ENCODE measurements around the gene DEPDC1B.
A peak's percentile ranks its signal among the peaks of the same experiment; 100 is the strongest.
"Not testable (repeated sequence)": the region's sequence is repeated elsewhere in the genome, so short reads cannot be mapped to it uniquely, and the experiment has no call there.

Gene DEPDC1B, protein sequence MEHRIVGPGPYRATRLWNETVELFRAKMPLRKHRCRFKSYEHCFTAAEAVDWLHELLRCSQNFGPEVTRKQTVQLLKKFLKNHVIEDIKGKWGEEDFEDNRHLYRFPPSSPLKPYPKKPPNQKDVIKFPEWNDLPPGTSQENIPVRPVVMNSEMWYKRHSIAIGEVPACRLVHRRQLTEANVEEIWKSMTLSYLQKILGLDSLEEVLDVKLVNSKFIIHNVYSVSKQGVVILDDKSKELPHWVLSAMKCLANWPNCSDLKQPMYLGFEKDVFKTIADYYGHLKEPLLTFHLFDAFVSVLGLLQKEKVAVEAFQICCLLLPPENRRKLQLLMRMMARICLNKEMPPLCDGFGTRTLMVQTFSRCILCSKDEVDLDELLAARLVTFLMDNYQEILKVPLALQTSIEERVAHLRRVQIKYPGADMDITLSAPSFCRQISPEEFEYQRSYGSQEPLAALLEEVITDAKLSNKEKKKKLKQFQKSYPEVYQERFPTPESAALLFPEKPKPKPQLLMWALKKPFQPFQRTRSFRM

DNA sequence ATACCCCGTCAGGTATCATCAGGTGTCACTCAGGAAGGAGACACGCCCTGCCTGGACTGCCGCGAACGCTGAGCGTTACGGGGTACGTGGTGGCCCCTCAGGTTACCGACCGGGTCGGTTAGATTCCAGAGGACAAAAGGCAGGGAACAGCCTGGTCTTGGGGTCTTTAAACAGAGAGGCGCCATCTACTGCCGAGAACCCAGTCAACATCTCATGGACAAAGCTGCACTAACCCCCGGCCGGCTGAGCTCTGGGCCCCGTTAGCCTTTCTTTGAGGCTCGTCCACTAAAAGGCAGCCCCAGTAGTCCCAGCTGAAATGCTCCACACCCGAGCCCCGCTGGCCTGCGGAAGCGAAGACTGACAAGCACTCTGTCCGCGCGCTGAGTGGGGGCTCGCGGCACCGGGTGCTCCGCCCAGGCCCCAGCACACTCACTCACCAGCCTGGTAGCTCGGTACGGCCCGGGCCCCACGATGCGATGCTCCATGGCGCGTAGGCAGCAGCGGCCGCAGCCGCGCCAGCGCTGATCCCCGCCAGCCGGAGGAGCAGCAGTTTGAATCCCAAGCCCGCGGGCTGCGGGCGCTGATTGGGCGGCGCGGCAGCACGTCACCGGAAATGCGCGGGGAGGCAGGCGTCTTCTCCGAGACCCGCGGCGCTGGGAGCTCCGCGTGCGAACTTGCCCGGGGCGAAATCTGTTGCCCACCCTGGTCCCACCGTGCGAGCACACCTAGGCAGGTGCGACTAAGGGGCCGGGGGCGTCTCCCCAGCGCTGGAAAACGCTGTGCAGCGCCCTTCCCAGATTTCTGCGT lies at the start of gene DEPDC1B:
DEPDC1B (minus strand) TSS at position 558 of the 807 bp plus-strand sequence; CDS start at position 485, 73 bp downstream.
- DNase-seq (ENCODE audit: low spot score), result peak; percentile 95

DNA sequence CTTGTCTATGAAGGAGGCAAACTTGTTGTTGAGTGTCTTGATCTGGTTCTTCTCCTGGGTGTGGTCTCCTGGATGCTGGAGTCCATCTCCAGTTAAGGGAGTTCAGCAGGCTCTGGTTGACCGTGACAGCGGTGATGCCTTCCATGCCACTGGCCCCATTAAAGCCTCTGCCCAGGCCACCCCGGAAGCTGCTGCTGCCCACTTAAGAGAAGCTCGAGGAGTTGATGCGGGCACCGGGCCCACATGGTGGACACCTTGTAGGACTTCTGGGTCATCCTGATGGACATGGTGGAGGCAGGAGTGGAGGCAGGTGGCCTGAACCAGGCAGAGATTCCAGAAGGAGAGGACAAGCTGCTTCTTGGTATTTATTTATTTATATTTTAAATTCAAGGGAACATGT lies 44.7 kb upstream of the DEPDC1B start:
- no peak for DNase-seq (ENCODE audit: low spot score)

DNA sequence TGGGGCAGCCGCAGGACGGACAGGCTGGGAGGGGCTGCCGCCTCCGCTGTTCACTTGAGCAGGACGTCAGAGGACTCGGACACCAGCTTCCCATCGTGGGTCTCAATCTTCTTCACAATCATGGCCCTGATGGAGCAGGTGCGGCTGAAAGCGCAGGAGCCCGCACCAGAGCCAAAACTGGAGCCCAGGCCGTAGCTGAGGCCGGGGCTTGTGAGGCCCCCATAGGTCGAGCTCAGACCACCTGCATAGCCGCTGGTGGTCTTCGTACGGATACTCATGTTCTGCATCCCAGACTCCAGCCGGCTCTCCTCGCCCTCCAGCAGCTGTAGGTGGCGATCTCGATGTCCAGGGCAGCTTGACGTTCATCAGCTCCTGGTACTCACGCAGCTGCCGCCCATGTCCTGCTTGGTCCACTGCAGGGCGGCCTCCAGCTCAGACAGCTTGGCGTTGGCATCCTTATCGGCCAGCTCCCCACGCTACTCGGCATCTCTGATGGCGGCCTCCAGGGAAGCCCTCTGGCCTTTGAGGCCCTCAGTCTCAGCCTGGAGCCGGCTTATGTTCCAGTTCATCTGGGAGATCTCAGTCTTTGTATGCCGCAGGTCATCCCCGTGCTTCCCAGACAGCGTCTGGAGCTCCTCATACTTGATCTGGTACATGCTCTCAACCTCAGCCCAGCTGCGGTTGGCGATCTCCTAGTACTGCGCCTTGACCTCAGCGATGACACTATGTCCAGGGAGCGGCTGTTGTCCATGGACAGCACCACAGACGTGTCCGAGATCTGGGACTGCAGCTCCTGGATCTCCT lies 43.7 kb upstream of the DEPDC1B start:
- DNase-seq (ENCODE audit: low spot score), result no peak

DNA sequence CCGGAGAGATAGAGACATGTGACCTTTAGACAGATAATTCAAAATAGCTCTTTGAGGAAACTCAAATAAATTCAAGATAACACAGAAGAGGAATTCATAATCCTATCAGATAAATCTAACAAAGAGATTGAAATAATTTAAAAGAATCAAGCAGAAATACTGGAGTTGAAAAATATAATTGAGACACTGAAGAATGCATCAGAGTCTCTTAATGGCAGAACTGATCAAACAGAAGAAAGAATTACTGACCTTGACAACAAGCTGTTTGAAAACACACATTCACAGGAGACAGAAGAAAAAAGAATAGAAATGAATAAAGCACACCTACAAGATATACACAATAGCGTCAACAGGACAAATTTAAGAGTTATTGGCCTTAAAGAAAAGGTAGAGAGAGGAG lies 40.4 kb upstream of the DEPDC1B start:
- DNase-seq (ENCODE audit: low spot score), result no peak

DNA sequence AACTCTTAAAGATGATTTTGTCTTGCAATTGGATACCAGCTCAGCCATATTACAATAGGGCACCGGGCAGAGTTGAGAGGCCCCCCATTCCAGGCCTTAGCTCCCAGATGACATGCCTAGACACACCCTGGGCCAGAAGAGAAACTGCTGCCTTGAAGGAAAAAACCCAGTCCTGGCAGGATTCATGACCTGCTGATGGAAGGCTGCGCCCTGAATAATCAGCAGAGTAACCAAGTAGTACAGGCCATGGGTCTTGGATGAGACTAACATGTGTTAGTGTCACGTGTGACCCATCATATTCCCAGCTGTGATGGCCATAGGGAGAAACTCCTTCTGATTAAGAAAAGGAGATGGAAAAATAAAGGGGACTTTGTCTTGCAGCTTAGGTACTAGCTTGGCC lies 39.0 kb upstream of the DEPDC1B start:
- no peak for DNase-seq (ENCODE audit: low spot score)

DNA sequence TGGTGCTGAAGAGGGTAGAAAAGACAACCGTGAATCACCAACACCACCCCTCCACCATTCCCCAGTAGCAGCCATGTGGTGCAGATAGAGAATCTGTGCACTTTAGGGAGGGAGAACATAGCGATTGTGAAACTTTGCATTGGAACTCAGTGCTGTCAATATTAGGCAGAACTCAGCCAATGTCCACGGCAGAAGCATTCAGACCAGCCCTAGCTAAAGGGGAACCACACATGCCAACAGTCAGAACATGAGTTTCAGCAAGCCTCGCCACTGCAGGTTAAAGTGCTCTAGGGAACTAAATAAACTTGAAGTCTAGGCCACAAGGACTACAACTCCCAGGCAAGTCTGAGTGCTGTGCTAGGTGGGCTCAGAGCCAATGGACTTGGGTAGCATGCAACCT lies 38.5 kb upstream of the DEPDC1B start:
- DNase-seq (ENCODE audit: low spot score), result no peak

DNA sequence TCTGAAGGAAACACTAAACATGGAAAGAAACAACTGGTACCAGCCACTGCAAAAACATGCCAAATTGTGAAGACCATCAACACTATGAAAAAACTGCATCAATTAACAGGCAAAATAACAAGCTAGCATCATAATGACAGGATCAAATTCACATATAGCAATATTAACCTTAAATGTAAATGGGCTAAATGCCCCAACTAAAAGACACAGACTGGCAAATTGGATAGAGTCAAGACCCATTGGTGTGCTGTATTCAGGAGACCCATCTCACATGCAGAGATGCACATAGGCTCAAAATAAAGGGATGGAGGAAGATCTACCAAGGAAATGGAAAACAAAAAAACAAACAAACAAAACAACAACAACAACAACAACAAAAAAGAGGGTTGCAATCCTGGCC lies 30.9 kb upstream of the DEPDC1B start:
- DNase-seq (ENCODE audit: low spot score), result not testable (repeated sequence)

DNA sequence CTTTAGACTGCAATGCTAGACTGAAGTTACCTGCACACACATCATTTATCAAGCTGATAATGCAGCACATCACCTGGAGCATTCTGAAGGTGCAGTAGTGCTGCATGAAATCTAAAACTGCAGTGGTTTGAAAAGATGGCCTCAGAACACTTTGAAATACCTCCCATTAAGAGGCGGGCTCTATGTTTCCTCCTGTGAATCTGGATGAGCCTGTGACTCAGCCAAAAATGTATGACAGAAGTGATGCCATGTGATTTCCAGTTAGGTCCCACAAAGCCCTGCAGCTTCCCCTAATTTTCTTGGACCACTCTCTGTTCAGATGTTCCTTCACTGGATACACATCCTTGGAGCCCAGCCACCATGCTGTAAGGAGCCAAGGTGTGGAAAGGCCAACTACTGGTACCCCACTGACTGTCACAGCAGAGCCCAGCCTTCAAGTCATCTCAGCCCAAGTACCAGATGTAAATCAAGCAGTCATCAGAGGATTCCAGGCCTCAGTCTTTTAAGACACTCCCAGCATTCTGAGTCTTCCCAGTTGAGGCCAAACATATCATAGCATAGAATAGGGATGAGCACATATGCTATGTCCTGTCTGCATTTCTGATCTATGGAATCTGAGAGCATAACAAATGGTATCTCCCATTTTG lies 27.2 kb upstream of the DEPDC1B start:
- DNase-seq (ENCODE audit: low spot score), result no peak

DNA sequence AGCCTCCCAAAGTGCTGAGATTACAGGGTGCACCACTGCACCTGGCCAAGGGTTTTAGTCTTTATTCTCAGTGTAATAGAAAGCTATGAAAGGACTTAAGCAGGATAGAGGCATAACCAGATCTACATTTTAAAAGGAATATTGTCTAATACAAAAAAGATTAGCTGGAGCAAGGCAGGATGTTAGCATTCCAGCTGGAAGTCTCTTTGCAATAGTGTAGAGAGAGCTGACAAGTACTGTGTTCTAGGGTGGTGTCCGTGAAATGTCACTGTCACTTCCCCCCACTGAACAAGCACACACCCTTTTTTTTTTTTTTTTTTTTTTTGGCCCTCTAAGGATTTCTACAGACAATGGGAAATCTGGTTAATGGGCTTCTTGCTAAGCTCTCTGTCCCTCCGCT lies 24.2 kb upstream of the DEPDC1B start:
- DNase-seq (ENCODE audit: low spot score), result no peak

DNA sequence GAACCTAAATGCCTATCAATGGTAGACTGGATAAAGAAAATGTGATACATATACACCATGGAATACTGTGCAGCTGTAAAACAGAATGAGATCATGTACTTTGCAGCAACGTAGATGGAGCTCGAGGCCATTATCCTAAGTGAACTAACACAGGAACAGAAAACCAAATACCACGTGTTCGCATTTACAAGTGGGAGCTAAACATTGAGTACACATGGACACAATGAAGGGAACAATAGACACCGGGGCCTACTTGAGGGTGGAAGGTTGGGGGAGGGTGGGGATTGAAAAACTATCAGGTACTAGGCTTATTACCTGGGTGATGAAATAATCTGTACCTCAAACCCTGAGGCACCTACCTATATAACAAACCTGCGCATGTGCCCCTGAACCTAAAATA lies 22.4 kb upstream of the DEPDC1B start:
- no peak for DNase-seq (ENCODE audit: low spot score)

DNA sequence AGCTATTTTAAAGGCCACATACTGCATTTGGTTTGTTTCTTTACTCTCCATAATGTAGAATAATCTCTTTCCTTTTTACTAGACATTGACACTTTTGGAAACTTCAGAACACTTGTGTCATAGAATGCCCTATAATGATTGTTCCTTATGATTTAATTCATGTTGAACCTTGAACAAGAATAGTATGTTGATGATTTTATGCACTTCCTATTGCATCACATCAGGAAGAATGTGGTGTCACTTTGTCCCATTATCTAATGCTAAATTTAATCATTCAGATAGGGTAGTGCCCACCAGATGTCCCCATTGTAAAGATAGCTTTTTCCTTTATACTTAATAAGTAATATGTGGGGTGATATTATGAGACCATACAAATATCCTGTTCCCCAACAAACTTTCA lies 19.4 kb upstream of the DEPDC1B start:
- DNase-seq (ENCODE audit: low spot score), result no peak

DNA sequence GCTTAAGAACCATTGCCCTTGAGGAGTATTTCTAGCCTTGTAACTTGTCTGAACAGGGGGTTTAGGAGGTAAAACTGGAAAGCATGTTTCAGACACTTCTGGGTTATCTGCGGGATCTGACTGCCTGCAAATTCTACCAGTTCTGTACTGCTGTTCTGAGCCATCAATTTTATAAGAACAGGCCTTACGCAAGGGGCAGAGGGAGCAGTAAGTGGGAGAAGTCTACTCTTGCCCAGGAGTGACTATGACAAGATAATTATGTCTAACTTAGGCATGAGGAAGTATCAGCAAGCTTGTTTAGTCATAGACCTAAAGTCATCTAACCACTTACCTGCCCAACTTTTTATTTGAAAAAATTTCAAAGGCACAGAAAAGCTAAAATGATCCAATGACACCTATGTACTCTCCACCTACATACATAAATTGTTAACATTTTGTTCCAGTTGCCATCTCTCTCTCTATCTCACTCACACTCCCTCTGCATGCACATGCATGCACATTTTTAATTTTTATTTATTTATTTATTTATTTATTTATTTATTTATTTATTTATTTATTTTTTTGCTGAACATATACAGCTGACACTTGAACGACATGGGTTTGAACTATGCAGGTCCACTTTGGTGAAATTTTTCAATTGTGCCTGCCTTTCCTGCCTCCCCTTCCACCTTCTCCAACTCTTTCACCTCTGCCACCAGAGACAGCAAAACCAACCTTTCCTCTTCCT lies 18.4 kb upstream of the DEPDC1B start:
- DNase-seq (ENCODE audit: low spot score), result no peak

DNA sequence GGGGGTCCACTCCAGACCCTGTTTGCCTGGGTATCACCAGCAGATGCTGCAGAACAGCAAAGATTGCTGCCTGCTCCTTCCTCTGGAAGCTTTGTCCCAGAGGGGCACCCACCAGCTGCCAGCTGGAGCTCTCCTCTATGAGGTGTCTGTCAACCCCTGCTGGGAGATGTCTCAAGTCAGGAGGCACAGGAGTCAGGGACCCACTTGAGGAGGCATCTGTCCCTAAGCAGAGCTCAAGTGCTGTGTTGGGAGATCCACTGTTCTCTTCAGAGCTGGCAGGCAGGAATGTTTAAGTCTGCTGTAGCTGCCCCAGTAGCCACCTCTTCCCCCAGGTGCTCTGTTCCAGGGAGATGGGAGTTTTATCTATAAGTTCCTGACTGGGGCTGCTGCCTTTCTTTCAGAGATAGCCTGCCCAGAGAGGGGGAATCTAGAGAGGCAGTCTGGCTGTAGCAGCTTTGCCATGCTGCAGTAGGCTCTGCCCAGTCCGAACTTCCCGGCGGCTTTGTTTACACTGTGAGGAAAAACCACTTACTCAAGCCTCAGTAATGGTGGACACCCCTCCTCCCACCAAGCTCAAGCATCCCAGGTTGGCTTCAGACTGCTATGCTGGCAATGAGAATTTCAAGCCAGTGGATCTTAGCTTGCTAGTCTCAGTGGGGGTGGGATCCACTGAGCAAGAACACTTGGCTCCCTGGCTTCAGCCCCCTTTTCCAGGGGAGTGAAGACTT lies 15.4 kb upstream of the DEPDC1B start:
- DNase-seq (ENCODE audit: low spot score), result not testable (repeated sequence)

DNA sequence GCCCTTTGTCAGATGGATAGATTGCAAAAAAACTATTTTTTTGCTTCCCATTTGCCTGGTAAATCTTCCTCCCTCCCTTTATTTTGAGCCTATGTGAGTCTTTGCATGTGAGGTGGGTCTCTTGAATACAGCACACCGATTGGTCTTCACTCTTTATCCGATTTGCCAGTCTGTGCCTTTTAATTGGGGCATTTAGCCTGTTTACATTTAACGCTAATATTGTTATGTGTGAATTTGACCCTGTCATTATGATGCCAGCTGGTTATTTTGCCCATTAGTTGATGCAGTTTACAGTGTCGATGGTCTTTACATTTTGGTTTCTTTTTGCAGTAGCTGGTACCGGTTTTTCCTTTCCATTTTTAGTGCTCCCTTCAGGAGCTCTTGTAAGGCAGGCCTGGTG lies 13.0 kb upstream of the DEPDC1B start:
- no peak for DNase-seq (ENCODE audit: low spot score)

DNA sequence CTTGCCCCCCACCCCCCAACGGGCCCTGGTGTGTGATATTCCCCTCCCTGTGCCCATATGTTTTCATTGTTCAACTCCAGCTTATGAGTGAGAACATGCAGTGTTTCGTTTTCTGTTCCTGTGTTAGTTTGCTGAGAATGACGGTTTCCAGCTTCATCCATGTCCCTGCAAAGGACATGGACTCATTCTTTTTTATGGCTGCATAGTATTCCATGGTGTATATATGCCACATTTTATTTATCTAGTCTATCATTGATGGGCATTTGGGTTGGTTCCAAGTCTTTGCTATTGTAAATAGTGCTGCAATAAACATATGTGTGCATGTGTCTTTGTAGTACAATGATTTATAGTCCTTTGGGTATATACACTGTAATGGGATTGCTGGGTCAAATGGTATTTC lies 11.9 kb upstream of the DEPDC1B start:
- not testable (repeated sequence) for DNase-seq (ENCODE audit: low spot score)

DNA sequence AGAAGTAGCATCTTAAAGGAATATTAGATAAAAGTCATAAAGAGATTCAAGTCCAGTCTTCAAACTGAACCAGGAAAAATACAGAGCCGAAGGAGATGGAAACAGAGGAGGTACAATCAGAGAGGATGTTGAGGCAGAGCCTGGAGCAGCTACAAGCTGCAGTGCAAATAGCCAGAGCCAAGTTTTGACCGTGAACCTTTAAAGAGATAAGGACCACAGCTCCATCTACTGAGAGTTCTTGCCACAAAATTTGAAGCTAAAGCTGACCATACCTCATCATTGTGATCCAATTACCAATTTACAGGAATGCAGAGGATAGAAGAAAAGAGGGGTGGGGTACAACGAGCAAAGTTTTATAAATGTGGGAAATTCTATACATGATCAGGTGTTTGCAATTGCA lies 10.4 kb upstream of the DEPDC1B start:
- DNase-seq (ENCODE audit: low spot score), result no peak

DNA sequence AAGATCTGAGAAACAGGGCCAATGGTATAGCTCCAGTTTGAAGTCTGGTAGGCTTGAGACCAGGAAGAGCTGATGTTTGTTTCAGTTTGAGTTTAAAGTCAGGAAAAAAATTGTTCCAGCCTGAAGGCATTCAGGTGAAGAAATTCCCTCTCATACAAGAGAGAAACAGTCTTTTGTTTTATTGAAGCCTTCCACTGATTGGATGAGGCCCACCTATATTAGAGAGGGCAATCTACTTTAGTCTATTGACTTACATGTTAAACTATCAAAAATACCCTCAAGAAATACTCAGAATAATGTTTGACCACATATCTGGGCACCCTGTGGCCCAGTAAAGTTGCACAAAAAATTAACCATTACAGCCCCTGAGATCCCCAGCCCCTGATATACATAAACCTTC lies 5.2 kb upstream of the DEPDC1B start:
- DNase-seq (ENCODE audit: low spot score), result no peak

DNA sequence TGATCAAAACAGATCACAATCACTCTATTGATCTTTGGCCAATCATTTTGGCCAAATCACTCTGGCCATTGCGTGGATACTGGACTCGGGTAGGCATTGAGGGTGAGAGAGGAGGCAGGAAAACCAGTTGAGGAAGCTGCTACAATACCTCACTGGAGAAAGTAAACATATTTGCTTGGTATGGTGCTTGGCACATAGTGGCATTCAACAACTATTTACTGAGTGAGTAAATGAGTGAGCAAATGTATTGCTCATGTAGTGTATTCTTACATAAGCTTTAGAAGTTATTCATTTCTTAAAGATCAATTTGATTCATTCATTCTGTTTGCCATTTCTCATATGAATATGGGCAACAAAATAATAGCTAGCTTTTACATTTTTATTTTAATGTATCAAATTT lies 4.0 kb upstream of the DEPDC1B start:
- no peak for DNase-seq (ENCODE audit: low spot score)

DNA sequence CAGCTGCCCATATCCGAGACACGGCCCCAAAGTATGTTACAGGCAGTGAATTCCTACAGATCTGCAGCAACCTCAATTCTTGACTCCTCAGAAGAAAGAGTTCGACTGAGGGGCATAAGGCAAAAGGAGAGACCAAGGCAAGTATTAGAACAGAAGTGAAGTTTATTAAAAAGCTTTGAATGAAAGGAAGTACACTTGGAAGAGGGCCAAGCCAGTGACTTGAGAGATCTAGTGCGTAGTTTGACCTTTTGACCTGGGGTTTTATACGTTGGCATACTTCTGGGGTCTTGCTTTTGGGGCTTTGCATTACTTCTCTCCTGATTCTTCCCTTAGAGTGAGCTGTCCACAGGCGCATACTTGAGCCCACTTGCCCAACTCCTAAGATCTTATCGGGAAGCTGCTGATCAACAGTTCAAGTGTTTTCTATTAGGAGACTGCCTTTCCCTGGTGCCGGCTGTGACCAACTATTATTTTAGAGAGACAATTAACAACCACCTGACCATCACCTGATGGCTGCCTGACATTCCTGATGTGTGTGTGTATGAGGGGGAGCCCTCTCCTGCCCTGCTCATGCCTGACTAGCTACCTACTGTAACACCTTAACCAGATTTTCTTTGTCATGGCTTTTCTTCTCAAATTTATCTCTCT lies 1.5 kb upstream of the DEPDC1B start:
- DNase-seq (ENCODE audit: low spot score), result no peak

DNA sequence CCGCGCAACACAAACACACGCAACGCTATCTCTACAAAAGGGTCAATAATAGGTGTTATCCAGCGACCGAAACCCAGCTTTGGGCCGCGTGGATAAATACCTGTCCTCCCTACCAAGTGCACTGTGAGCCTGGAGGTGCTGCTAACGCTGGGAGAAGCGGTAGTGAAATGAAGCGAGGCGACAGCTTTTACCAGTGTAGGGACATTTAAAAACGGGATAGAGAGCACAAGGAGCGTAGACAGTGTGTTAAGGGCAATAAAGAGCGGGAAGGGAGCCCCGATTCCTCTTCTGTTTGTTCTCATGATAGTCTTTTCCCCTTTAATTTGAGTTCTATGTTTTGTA lies 421 bp upstream of the DEPDC1B start:
- no peak for DNase-seq (ENCODE audit: low spot score)
